Transverse colon (tissue), 4 donors: Measurements from ENCODE around the gene TRPM6. TPM values are rescaled to one million over a fixed set of nuclear protein-coding genes. Genes with fewer than 3 reads are reported as not detected.
A peak's percentile ranks its signal among the peaks of the same experiment; 100 is the strongest.

Experiments used
- DNase-seq: peaks from one replicate; pipeline ENCODE4 v3.0.0-alpha.2; 2019
- H3K27ac ChIP-seq, 4 donors: fragments of 200-600 bp; sonication (generic); 2 replicates each; pipeline ENCODE4 v1.5.1; 2016 to 2018; ENCODE audit warnings: inconsistent platforms in 4 of 4
- H3K27me3 ChIP-seq: fragments of 200-600 bp; sonication (generic); 2 replicates; pipeline ENCODE4 v1.5.1; 2017; ENCODE audit warnings: inconsistent platforms
- H3K36me3 ChIP-seq, 4 donors: fragments of 200-600 bp; sonication (generic); 2 replicates each; pipeline ENCODE4 v1.5.1; 2017 to 2019; ENCODE audit warnings: inconsistent platforms in 4 of 4
- H3K4me1 ChIP-seq, 4 donors: fragments of 200-600 bp; sonication (generic); 2 replicates each; pipeline ENCODE4 v1.5.1; 2017 to 2020; ENCODE audit warnings: inconsistent platforms in 4 of 4
- H3K4me3 ChIP-seq, 4 donors: fragments of 200-600 bp; sonication (generic); 1 replicate in 1 of 4; 2 replicates in 3 of 4; pipeline versions ENCODE4 v1.5.1 to v1.6.1; 2017 to 2019; ENCODE audit warnings: inconsistent platforms in 4 of 4
- H3K9me3 ChIP-seq, 2 donors: fragments of 200-600 bp; sonication (generic); 2 replicates each; pipeline ENCODE4 v1.5.1; 2017 to 2019; ENCODE audit warnings: inconsistent platforms in 2 of 2
- CTCF ChIP-seq, 5 experiments: fragments of 200-600 bp in 3 of 5; fragments of 450-650 bp in 2 of 5; sonication (generic) in 3 of 5; IDR thresholded peaks; 1 replicate in 2 of 5; 2 replicates in 3 of 5; pipeline ENCODE4 v1.5.1; 2016 to 2017; ENCODE audit warnings: antibody characterized with exemption in 5 of 5, inconsistent platforms in 3 of 5, mild to moderate bottlenecking in 2 of 5, moderate library complexity in 1 of 5
- EP300 ChIP-seq: sonication (generic); formaldehyde crosslinking; IDR thresholded peaks from one replicate; pipeline ENCODE4 v1.6.1; 2017; ENCODE audit warnings: antibody characterized with exemption, low read depth
- POLR2A ChIP-seq: fragments of 450-650 bp; IDR thresholded peaks from one replicate; pipeline ENCODE4 v1.6.1; 2016; ENCODE audit warnings: antibody characterized with exemption, mild to moderate bottlenecking, moderate library complexity
- POLR2AphosphoS5 ChIP-seq, 3 donors: sonication (generic); formaldehyde crosslinking; IDR thresholded peaks; one replicate each; pipeline ENCODE4 v1.6.1; 2016; ENCODE audit warnings: antibody characterized with exemption in 3 of 3
- WGBS, 2 donors: methylation state at CpG; one replicate each; pipeline ENCODE4 v1.1.5; 2018; ENCODE audit warnings: low coverage in 1 of 2; 5-methylcytosine and 5-hydroxymethylcytosine counted together
- in situ Hi-C, 4 donors: fragments of 200-750 bp; cut with MboI; loops; one replicate each; pipeline versions ENCODE4 v1.15.0 to v1.15.1; 2017; ENCODE audit warnings: low sequenced_read_pairs in 3 of 4, low pct_ligation_motif_present in 1 of 4, low pct_unique_long_range_greater_than_20kb in 1 of 4
- intact Hi-C: fragments of 100-400 bp; cut with DNase I; formaldehyde crosslinking; loops from one replicate; pipeline ENCODE4 v1.15.1; 2023; ENCODE audit warnings: low total_unique reads
- total RNA-seq, 4 donors: library from RNA; depleted of rRNA; stranded (reverse); fragments of >200 nt; gene quantifications; one replicate each; pipeline ENCODE4 v1.1.0, GENCODE V29; 2016

TRPM6 gene
- total RNA-seq, 4 donors from 2014 or later = 21.5 to 122 (median 51.6) TPM

DNA sequence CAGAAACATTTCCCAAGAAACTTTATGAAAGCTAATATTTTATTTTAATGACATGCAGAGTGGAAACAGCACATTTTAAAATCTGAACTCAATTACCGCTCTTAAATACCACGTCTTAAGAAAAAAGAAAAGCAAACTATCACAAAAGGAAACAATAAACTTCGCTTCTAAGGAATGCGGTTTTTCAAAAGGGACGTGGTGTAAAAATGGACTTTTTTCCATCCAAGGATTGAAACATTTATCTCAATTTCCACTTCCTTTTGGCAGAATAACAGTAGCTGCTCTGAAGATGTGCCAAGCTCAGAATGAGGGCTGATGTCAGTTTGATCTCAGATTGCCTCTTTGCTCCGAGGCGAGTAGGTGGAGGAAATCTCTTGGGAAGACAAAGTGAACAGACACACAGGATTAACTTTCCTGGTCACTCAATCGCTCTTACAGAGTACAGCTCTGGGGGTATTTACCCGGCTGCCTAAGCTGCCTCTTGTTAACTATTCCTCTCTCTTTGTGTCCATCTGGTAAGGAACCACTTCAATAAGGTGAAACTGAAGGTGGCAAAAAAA lies 158.5 kb downstream of the TRPM6 start:
- WGBS, 2 donors = 40 to 48% methylated on average over 7 to 9 of the region's 9 CpGs
- DNase-seq = no peak
- no peaks in the 10 kb centered on the region for H3K36me3 ChIP-seq
- TF ChIP-seq EP300 = no peak
- H3K9me3 ChIP-seq = no peaks in the 10 kb centered on the region
- H3K27ac ChIP-seq = no peak overlapping the region
- H3K27me3 ChIP-seq = no peaks in the 10 kb centered on the region
- in situ Hi-C loops (no loop called here), intact Hi-C loops (no loop called here)
- no peaks in the 10 kb centered on the region for H3K4me1 ChIP-seq
- no peak overlapping the region for H3K4me3 ChIP-seq

- H3K4me1 ChIP-seq = no peaks in the 10 kb centered on the region
- H3K4me3 ChIP-seq = no peak overlapping the region
- no peaks in the 10 kb centered on the region for H3K36me3 ChIP-seq
- H3K27ac ChIP-seq = no peak overlapping the region
- intact Hi-C loops (no loop called here), in situ Hi-C loops (no loop called here)
- DNase-seq = no peak
- no peak for TF ChIP-seq CTCF (IDR thresholded peaks at IDR 0.05)
- TF ChIP-seq EP300 = no peak
- TF ChIP-seq POLR2A = no peak
- TF ChIP-seq POLR2AphosphoS5 (IDR thresholded peaks at IDR 0.05) = no peak
- no peaks in the 10 kb centered on the region for H3K9me3 ChIP-seq
- H3K27me3 ChIP-seq = no peaks in the 10 kb centered on the region
- WGBS, 2 donors = 83 to 86% methylated on average over 5 to 7 of the region's 7 CpGs
These were observed 159.5 kb downstream of the TRPM6 start for GRCh38 chr9:74728176-74728575.

GRCh38 chr9:74726581-74726980 lies 161.1 kb downstream of the TRPM6 start:
- Histone ChIP-seq H3K36me3 (no peaks in the 10 kb centered on the region), H3K9me3 (no peaks in the 10 kb centered on the region), H3K27me3 (no peaks in the 10 kb centered on the region), H3K4me3 (no peak overlapping the region), H3K4me1 (no peaks in the 10 kb centered on the region), H3K27ac (no peak overlapping the region)
- intact Hi-C loops (no loop called here), in situ Hi-C loops (no loop called here)
- DNase-seq = no peak
- WGBS, 2 donors = 93% methylated on average over 3 of the region's 3 CpGs; no CpG with 5 or more reads in 1 of the 2 donors
- TF ChIP-seq CTCF (IDR thresholded peaks at IDR 0.05) (no peak), EP300 (no peak), POLR2AphosphoS5 (IDR thresholded peaks at IDR 0.05) (no peak)

DNA sequence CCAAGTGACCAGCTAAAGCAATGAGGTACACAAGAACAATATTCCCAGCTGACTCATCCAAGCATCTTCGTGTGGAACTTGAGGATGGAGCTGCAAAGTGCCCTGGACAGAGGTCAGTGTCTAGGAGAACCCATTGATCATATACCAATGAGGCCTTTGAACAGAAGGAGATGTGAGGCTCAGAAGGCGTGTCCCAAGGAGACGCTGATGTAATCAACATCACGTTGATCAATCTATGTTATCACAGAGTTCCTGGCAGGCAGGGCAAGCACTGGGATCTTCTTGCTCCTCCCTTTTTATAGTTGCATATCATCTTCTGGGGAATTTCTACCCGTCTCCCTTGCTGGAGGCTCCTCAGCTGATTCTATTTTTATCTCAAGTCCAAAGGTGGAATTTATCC lies 163.4 kb downstream of the TRPM6 start:
- Histone ChIP-seq H3K27ac (no peak overlapping the region), H3K4me3 (no peak overlapping the region), H3K36me3 (no peaks in the 10 kb centered on the region), H3K9me3 (no peaks in the 10 kb centered on the region), H3K4me1 (no peaks in the 10 kb centered on the region), H3K27me3 (no peaks in the 10 kb centered on the region)
- in situ Hi-C loops = loop anchor here in 1 of 4 donors (25.0 kb wide), 1 partner anchor 112 kb away; no protein-coding TSS in a partner anchor
- peak; percentile 17 for DNase-seq
- 44 to 57% methylated on average over 1 to 5 of the region's 5 CpGs for WGBS, 2 donors
- TF ChIP-seq CTCF (IDR thresholded peaks at IDR 0.05) (no peak), POLR2A (no peak), EP300 (no peak)
- intact Hi-C loops = no loop called here
